Forelimb muscle (tissue), 1 donor: ENCODE results near the gene PDE7B. TPM values are rescaled to one million over a fixed set of nuclear protein-coding genes. Genes with fewer than 3 reads are reported as not detected.
"Not testable (repeated sequence)": the region's sequence is repeated elsewhere in the genome, so short reads cannot be mapped to it uniquely, and the experiment has no call there.

Experiments
- DNase-seq: peaks from one replicate; pipeline ENCODE4 v3.0.0-alpha.2; 2013; ENCODE audit warnings: low read depth
- polyA plus RNA-seq: library from polyadenylated mRNA; unstranded; fragments of 120-200 nt; gene quantifications from one replicate; pipeline ENCODE4 v1.2.1, GENCODE V29; 2013; ENCODE audit not compliant: insufficient read length

Gene PDE7B
- polyA plus RNA-seq, 1 donor: 6.6 TPM

DNA sequence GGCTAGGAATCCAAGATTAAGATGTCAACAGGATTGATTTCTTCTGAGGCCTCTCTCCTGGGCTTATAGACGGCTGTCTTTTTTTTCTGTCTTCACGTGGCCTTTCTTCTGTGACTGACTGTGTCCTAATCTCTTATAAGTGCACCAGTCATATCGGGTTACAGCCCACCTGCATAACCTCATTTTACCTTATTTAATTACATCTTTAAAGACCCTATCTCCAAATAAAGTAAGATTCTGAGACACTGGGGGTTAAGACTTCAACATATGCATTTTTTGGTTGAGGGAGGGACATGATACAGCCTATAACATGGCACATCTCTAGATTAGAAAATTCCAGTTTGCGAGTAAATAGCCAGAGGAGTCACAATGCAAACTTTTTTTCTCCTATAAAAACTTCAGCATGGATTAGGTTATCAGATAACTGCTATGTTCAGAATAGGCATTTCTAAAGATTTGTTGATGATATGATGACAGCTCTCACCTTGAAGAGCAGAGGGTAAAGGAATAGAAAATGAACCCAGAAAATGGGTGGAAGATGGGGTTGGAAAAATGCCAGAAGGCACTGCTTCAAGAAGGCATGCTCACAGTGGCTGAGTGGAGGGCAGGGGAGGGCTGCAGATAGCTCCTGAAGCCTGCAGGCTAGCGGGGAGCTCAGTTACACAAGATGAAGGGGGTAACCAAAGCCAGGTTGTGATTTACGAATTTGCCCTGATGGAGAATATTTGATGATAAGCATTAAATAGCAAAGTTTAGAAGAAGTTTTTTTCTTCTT, 8.7 kb upstream of the PDE7B start:
- no peak for DNase-seq

DNA sequence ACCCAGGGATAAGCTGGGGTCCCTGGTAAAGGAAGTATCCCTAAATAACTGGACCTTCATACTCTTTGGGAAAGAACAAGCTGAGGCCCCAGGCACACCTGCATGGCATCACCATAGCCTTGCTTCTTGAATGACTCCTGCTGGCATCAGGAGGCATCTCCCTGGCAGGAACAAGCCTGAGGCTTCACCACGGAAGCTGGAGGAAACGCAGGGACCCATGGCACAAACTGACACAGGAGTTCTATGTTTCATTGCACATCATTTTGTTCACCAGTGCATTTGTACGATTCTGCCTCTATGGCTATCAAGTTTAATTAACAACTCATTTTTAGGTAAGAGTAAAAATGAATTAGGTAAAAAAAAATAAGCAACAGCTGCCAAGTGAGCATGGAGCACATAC, 619 bp upstream of the PDE7B start:
- no peak for DNase-seq

DNA sequence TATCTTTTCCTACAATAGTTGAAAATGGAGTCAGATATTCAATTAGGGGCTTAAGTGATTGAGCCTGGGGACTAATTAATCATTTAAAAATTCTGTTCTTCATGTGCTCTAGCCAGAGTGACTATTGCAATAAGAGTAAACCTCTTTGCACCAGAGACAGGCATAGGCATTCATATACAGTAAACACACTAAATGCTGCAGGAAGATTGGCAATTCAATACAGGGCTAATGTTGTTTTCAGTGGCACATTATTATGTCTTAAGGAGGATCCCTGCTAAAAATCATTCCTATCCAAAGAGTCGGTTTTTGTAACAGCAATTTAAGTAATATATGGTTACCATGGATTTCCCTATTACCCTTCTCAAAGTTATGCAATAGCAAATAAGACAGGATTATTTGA, 1.2 kb downstream of the PDE7B start:
- no peak for DNase-seq

- DNase-seq: no peak
These were observed 1.7 kb downstream of the PDE7B start for GRCh38 chr6:135853227-135853626.

GRCh38 chr6:135853986-135854385, 2.5 kb downstream of the PDE7B start:
- DNase-seq: no peak

- no peak for DNase-seq
These were observed 3.3 kb downstream of the PDE7B start for GRCh38 chr6:135854799-135855198.

- no peak for DNase-seq
These were observed 7.4 kb downstream of the PDE7B start for GRCh38 chr6:135858931-135859330.

GRCh38 chr6:135860361-135860760, 8.9 kb downstream of the PDE7B start:
- no peak for DNase-seq

GRCh38 chr6:135861189-135861588, 9.7 kb downstream of the PDE7B start:
- DNase-seq: no peak

- not testable (repeated sequence) for DNase-seq
These were observed 13.4 kb downstream of the PDE7B start for GRCh38 chr6:135864929-135865328.

DNA sequence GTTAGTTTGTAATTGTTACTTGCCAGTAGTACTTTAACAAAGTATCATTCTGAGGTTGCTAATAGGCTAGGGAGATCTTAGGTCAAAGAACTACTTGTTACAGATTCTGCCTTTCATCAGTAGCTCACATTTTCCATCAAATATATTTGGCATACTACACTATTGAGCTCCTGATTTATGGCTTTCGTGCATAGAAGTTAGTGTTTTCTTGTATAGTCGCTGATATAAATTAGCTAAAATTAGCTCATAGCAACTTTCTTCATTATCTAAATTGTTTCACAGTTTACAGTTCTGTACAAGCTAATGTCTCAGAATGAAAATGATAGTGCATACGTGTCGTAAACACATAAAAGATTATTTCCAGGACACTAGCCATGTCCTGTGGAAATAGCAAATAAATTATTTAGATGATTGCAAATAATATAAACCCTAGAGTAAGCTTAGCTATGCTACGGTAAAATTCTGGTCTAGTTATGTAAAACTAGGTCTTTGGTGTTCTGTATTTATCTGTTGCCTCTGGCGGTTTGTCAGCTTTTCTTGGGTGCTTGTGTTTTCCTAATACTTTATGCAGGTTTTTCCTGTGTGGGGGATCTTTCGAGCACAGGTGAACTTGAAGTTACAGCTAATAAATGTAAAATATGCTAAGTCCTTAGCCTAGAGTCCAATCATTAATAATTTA, 15.1 kb downstream of the PDE7B start:
- DNase-seq: no peak

- no peak for DNase-seq
These were observed 15.8 kb downstream of the PDE7B start for GRCh38 chr6:135867332-135867731.

DNA sequence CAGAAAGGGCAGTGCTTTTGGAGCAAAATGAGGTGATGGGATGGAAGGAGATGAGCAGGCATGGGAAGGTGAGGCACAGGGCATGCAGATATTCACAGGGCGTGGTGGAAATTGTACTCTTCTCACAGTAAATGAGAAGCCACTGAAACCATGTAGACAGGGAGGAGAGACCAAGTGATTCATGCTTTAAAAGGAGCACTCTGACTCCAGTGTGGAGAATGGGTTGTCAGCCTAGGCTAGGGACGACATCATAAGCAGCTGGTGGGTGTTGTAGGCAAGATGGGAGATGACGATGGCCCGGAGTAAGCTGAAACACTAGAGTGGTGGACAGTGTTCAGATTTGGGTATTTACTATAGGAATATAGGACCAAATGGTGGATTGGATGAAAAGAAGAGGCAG, 18.4 kb downstream of the PDE7B start:
- no peak for DNase-seq

- DNase-seq: no peak
These were observed 19.2 kb downstream of the PDE7B start for GRCh38 chr6:135870722-135871121.

- no peak for DNase-seq
These were observed 19.8 kb downstream of the PDE7B start for GRCh38 chr6:135871296-135871695.

- no peak for DNase-seq
These were observed 20.4 kb downstream of the PDE7B start for GRCh38 chr6:135871878-135872277.

GRCh38 chr6:135875446-135875845, 23.9 kb downstream of the PDE7B start:
- DNase-seq: no peak

- DNase-seq: no peak
These were observed 24.6 kb downstream of the PDE7B start for GRCh38 chr6:135876058-135876457.

DNA sequence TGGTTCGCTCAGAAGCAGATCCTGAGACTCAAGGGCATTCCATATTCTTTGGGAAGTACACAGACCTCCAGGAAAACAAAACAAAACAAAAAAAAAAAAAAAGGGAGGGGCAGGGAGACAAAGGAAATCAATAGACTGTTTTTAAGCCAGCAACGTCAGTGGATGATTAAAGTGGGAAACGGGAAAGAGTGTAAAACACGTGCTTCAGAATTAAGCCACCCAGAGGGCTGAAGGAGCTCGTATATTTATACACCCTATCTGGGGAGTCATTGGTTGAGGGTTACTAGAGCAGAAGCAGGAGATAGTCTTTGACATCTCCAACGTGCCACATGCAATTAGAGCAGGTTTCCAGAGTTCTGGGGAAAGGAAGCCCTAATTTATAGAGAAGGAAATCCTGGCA, 26.2 kb downstream of the PDE7B start:
- no peak for DNase-seq

GRCh38 chr6:135880066-135880972, 28.8 kb downstream of the PDE7B start:
- no peak for DNase-seq

- no peak for DNase-seq
These were observed 31.5 kb downstream of the PDE7B start for GRCh38 chr6:135883045-135883444.

DNA sequence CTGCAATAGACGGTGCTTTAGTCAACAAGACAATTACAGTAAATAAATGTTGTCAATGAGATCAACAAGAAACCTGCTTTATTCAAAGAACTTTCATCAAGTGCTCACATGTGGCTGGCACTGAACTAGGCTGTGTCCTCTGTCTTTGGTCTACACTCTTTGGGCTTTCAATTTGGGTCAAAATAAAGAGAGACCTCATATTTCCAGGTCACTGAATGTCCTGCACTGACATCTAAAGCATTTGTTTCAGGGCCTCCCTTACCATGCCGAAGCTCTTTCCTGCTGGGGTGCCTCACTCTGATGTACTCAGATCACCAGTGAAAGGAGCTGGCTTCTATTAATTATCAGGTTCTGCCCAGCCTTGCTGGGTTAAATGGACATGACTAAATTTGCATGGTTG, 32.0 kb downstream of the PDE7B start:
- no peak for DNase-seq
